NCI-H187 (cell line): ENCODE measurements around the gene SLC22A6.
A peak's percentile ranks its signal among the peaks of the same experiment; 100 is the strongest.
"Not testable (repeated sequence)": the region's sequence is repeated elsewhere in the genome, so short reads cannot be mapped to it uniquely, and the experiment has no call there.

Source experiments
- DNase-seq, 2 experiments: peaks; one replicate each; lab custom pipeline; 2025; lab: John Stamatoyannopoulos, UW

Gene SLC22A6

GRCh38 chr11:62985041-62985750 is 429 bp upstream of the SLC22A6 start:
- DNase-seq: no peak

- DNase-seq: no peak
These were observed 1.1 kb downstream of the SLC22A6 start for GRCh38 chr11:62983536-62984199.

- DNase-seq: no peak
These were observed 3.0 kb downstream of the SLC22A6 start for GRCh38 chr11:62981743-62982142.

- no peak for DNase-seq
These were observed 4.5 kb downstream of the SLC22A6 start for GRCh38 chr11:62980133-62980760.

- no peak for DNase-seq
These were observed 8.7 kb downstream of the SLC22A6 start for GRCh38 chr11:62976109-62976508.

- DNase-seq: peak; percentile 3 to 33
These were observed 9.8 kb downstream of the SLC22A6 start for GRCh38 chr11:62974848-62975522.

- DNase-seq: no peak
These were observed 19.2 kb downstream of the SLC22A6 start for GRCh38 chr11:62965574-62965973.

GRCh38 chr11:62962391-62962790 is 22.4 kb downstream of the SLC22A6 start:
- DNase-seq: no peak

- DNase-seq: no peak
These were observed 23.7 kb downstream of the SLC22A6 start for GRCh38 chr11:62961017-62961570.

GRCh38 chr11:62959422-62959980 is 25.3 kb downstream of the SLC22A6 start:
- DNase-seq: no peak

- DNase-seq: peak in 1 of 2 experiments; percentile 13
These were observed 26.0 kb downstream of the SLC22A6 start for GRCh38 chr11:62958547-62959421.

- no peak for DNase-seq
These were observed 27.6 kb downstream of the SLC22A6 start for GRCh38 chr11:62957147-62957546.

GRCh38 chr11:62954478-62954877 is 30.3 kb downstream of the SLC22A6 start:
- DNase-seq: no peak

GRCh38 chr11:62953811-62954210 is 31.0 kb downstream of the SLC22A6 start:
- DNase-seq: no peak

GRCh38 chr11:62948765-62949320 is 35.9 kb downstream of the SLC22A6 start:
- no peak for DNase-seq

- DNase-seq: not testable (repeated sequence)
These were observed 39.2 kb downstream of the SLC22A6 start for GRCh38 chr11:62945538-62945937.

GRCh38 chr11:62937528-62937927 is 47.2 kb downstream of the SLC22A6 start:
- DNase-seq: not testable (repeated sequence)

- DNase-seq: no peak
These were observed 50.3 kb downstream of the SLC22A6 start for GRCh38 chr11:62934496-62934785.

GRCh38 chr11:62933750-62934495 is 50.8 kb downstream of the SLC22A6 start:
- no peak for DNase-seq

- no peak for DNase-seq
These were observed 51.5 kb downstream of the SLC22A6 start for GRCh38 chr11:62933285-62933684.
